Activated T-helper 1 cell treated with anti-CD3 and anti-CD28 coated beads, Interleukin-12 subunit alpha, Interleukin-12 subunit beta, Interleukin-2, Interleukin-4 antibody, amounts not matched to agents 30 ng/mL and 10 ng/mL and 1 ng/mL, durations not matched to agents 14 hours and 24 hours and 36 hours (primary cell): ENCODE data around the gene INPP5J. TPM values are rescaled to one million over a fixed set of nuclear protein-coding genes. Genes with fewer than 3 reads are reported as not detected.

ENCODE experiments used
- DNase-seq: peaks from one replicate; pipeline ENCODE4 v3.0.0; 2021; ENCODE audit warnings: low spot score
- H3K27ac Mint-ChIP-seq: one replicate; pipeline ENCODE4 v1.8.0; 2021; ENCODE audit warnings: mild to moderate bottlenecking, mixed read lengths
- H3K27me3 Mint-ChIP-seq: one replicate; pipeline ENCODE4 v1.8.0; 2022; ENCODE audit warnings: mild to moderate bottlenecking, moderate library complexity, mixed read lengths; ENCODE audit not compliant: insufficient read depth
- H3K36me3 Mint-ChIP-seq: one replicate; pipeline ENCODE4 v1.8.0; 2021; ENCODE audit warnings: low read depth, mixed read lengths
- H3K4me1 Mint-ChIP-seq: one replicate; pipeline ENCODE4 v1.8.0; 2021; ENCODE audit warnings: low read depth, mixed read lengths
- H3K4me3 Mint-ChIP-seq: one replicate; pipeline ENCODE4 v1.8.0; 2021; ENCODE audit warnings: mild to moderate bottlenecking, moderate library complexity, mixed read lengths
- H3K9me3 Mint-ChIP-seq: one replicate; pipeline ENCODE4 v1.8.0; 2021; ENCODE audit warnings: mixed read lengths
- intact Hi-C: fragments of 100-400 bp; cut with micrococcal nuclease; formaldehyde crosslinking; loops from one replicate; pipeline ENCODE4 v1.15.1; 2024
- total RNA-seq: library from RNA; stranded (reverse); gene quantifications from 2 replicates; pipeline ENCODE4 v1.2.3, GENCODE V29; 2022

INPP5J gene
- total RNA-seq, 1 donor from 2014 or later: not detected

DNA sequence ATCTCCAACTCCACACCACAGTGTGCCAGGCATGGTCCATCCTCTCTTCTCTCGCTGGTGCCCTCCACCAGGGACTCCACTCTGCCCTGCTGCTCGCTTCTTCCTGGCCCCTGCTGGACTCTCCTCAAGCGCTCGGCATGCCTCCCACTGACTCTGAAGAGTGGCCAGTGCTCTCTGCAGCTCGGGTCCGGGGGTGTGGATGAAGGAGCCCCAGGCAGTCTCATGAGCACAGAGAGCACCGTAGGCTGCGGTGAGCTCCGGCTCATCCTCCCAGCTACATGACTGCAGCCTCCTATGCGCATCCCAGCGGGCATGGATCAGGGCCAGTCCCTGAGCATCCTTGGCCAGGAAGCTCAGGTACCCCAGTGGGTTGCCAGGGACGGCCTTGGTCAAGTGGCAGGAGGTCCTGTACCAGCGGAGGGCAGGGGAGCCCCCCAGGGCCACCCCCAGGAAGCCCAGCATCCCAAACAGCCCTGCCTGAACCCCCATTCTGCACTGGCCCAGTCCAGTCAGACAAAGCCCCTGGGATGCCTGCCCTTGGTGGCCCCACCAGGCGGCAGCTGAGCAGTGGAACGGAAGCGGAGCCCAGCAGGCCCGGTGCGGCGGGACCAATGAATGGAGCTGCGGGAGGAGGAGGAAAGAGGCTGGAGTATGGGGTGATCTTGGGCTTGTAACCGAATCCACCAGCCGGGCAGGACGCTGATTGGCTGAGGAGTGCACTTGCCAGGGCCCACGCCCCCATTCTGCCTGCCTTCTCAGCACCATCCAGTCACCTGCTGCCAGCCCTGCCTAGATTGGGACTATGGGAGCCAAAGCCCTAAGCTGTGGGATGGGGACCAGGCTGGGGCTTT is 17.3 kb downstream of the INPP5J start, which contains the start of gene PLA2G3:
Gene PLA2G3, minus strand, starts transcription at position 643 of the 851 bp plus-strand sequence. Its CDS starts 154 bp downstream, at position 489.
- no peak within 1 kb of the TSS for H3K27ac Mint-ChIP-seq
- peaks cover 1% of the 10 kb centered on the region for H3K9me3 Mint-ChIP-seq
- H3K4me1 Mint-ChIP-seq: peaks cover 12% of the 10 kb centered on the region
- H3K4me3 Mint-ChIP-seq: no peak within 1 kb of the TSS
- H3K36me3 Mint-ChIP-seq: no peaks in the 10 kb centered on the region
- intact Hi-C loops: no loop called here
- peaks cover 4% of the 10 kb centered on the region for H3K27me3 Mint-ChIP-seq
- no peak for DNase-seq

DNA sequence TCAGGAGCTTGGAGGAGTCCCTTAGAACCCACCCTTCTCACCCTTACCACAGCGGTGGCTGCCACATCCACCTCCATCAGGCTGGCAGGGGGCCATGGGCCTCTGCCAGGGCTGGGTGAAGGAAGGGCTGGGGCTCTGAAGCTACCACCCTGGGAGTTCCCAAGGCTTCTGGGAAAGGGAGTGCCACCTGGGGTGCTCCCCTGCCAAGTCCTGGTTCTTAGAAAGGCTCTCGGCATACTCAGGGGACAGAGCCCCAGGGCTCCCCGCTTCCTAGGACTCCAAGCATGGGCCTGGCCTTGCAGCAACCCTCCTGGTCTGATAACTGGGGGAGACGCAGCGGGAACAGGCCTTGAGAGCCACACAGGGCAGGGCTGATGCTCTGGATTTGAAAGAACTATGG is 18.0 kb downstream of the INPP5J start:
- intact Hi-C loops: no loop called here
- H3K27me3 Mint-ChIP-seq: peaks cover 4% of the 10 kb centered on the region
- H3K9me3 Mint-ChIP-seq: peaks cover 3% of the 10 kb centered on the region

DNA sequence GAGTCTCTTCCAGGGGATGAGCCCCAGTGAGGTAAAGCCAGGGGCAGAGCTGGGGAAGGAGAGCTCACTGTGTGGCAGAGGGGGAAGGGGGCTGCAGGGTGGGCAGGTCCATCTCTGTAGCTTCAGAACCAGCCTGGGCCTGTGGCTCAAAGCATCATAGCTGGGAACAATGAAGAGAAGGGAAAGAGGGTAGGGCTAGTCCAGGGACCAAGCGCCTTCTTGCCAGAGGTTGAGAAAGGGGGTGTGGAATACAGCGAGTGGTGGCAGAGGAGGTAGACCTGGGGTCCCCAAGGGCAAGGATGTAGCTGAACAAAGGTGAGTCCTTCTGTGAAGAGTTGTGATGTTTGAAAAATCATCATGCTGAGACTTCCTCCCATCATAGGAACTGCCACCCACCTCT is 18.8 kb downstream of the INPP5J start:
- DNase-seq: no peak
- intact Hi-C loops: no loop called here
- no peak overlapping the region for H3K4me3 Mint-ChIP-seq
- H3K4me1 Mint-ChIP-seq: peaks cover 12% of the 10 kb centered on the region
- no peaks in the 10 kb centered on the region for H3K36me3 Mint-ChIP-seq
- H3K27me3 Mint-ChIP-seq: peaks cover 4% of the 10 kb centered on the region
- peaks cover 3% of the 10 kb centered on the region for H3K9me3 Mint-ChIP-seq
- H3K27ac Mint-ChIP-seq: no peak overlapping the region

More for the DNA sequence above, 18.0 kb downstream of the INPP5J start:
- H3K36me3 Mint-ChIP-seq: no peaks in the 10 kb centered on the region
- DNase-seq: no peak
- H3K27ac Mint-ChIP-seq: no peak overlapping the region
- no peak overlapping the region for H3K4me3 Mint-ChIP-seq
- H3K4me1 Mint-ChIP-seq: peaks cover 12% of the 10 kb centered on the region

DNA sequence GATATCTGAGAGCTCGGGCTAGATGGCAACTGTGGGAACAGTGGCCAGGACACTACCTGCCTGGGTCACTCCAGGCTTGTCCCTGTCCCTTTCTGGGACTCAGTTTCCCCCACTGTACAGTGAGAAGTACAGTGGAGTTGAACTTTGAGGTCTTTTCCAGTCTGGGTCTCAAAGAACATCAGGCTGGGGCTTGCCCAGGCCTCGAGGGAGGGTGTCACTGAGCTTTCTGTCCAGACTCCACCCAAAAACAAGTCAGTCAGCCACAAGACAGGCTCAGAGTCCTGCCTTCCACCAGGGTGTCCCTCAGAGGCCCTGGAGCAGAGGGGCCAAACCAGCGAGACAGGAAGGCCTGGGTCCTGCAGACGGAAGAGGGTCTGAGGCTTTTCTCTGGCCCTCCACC is 19.5 kb downstream of the INPP5J start:
- no peak overlapping the region for H3K4me3 Mint-ChIP-seq
- intact Hi-C loops: no loop called here
- H3K4me1 Mint-ChIP-seq: peaks cover 12% of the 10 kb centered on the region
- no peak for DNase-seq
- H3K27me3 Mint-ChIP-seq: peaks cover 4% of the 10 kb centered on the region
- no peak overlapping the region for H3K27ac Mint-ChIP-seq
- H3K36me3 Mint-ChIP-seq: no peaks in the 10 kb centered on the region
- peaks cover 3% of the 10 kb centered on the region for H3K9me3 Mint-ChIP-seq

DNA sequence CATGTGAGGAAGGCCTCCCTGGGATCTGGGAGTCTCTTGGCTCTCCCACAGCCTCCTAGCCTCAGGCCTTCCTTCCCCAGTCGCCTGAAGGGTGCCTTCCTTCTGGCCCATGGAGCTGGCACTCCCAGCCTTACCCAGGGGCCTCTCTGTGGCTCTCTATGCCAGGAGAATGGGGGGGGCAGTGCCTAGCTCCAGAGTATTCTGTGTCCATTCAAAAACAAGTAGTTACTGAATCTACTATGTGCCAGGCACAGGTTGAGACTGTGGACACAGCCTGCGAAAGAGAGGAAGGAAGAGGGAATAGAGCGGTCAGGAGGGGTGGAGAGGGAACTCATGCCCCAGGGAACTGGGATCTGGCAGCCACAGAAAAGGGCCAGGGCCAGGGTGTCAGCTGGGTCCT is 20.3 kb downstream of the INPP5J start:
- intact Hi-C loops: no loop called here

DNA sequence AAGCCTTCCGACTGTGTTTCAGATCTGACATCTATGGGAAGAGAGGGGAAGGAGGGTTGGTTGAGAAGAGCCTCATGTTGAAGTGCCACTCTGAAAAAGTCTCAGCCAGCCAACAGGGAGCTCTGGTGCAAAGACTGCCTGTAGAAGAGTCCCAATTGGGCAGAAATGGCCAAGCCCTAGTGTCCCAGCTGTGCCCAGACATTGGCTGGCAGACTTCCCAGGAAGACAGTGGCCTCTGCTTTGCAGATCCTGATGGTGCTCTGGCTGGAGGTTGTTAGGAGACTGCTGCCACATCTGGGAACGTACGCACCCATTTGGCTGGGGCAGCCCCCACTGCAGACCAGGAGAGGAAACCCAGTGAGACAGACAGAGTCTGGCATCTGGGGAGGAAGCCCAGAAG is 20.8 kb downstream of the INPP5J start:
- intact Hi-C loops: no loop called here
- H3K36me3 Mint-ChIP-seq: no peaks in the 10 kb centered on the region
- H3K4me1 Mint-ChIP-seq: peaks cover 12% of the 10 kb centered on the region
- no peak for DNase-seq
- peaks cover 4% of the 10 kb centered on the region for H3K27me3 Mint-ChIP-seq
- no peak overlapping the region for H3K4me3 Mint-ChIP-seq
- peaks cover 3% of the 10 kb centered on the region for H3K9me3 Mint-ChIP-seq
- no peak overlapping the region for H3K27ac Mint-ChIP-seq

More for the DNA sequence above, 20.3 kb downstream of the INPP5J start:
- H3K27me3 Mint-ChIP-seq: peaks cover 4% of the 10 kb centered on the region
- H3K9me3 Mint-ChIP-seq: peaks cover 3% of the 10 kb centered on the region
- H3K27ac Mint-ChIP-seq: no peak overlapping the region
- no peak for DNase-seq
- no peak overlapping the region for H3K4me3 Mint-ChIP-seq
- H3K36me3 Mint-ChIP-seq: no peaks in the 10 kb centered on the region
- H3K4me1 Mint-ChIP-seq: peaks cover 12% of the 10 kb centered on the region

DNA sequence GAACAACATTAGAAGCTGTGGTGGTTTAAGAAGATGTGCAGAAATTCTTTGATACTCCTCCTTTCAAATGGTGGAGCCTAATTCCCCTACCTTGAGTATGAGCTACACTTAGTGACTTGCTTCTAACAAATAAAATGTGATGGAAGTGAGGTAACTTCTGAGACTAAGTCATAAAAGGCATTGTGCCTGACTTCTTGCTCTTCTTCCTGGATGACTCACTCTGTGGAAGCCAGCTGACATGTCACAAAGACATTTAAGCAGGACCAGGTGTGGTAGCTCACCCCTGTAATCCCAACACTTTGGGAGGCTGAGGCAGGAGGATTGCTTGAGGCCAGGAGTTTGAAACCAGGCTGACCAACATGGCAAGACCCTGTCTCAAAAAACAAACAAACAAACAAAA is 21.5 kb downstream of the INPP5J start:
- peaks cover 4% of the 10 kb centered on the region for H3K27me3 Mint-ChIP-seq

DNA sequence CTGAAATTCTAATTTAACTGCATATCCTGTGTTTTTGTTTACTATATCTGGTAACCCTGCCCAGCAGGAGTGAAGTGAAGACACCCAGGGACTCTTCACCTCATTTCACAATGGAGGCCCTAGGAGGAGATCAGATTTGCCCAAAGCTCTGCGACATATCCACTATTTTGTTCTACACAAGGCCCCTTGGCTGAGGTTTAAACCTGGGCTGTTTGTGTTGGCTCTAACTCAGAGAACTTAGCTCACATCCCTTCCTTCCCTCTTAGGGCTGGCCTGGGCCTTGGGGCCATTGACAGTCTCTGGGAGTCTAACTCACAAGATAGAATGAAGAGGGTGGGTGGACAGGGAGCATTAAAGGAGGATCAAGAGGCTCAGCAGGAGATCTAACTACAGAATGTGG is 25.7 kb downstream of the INPP5J start:
- no peak for DNase-seq
- Mint-ChIP-seq H3K4me1 (peaks cover 12% of the 10 kb centered on the region), H3K9me3 (peaks cover 3% of the 10 kb centered on the region), H3K4me3 (no peak overlapping the region), H3K36me3 (no peaks in the 10 kb centered on the region), H3K27ac (no peak overlapping the region), H3K27me3 (peaks cover 2% of the 10 kb centered on the region)
- intact Hi-C loops: loop anchor here (2.0 kb wide), 1 partner anchor 42 kb away; the partner anchor contains the start of gene SELENOM

More for the DNA sequence above, 21.5 kb downstream of the INPP5J start:
- intact Hi-C loops: no loop called here
- no peak for DNase-seq
- H3K36me3 Mint-ChIP-seq: no peaks in the 10 kb centered on the region
- no peak overlapping the region for H3K4me3 Mint-ChIP-seq
- H3K9me3 Mint-ChIP-seq: peaks cover 3% of the 10 kb centered on the region
- H3K27ac Mint-ChIP-seq: no peak overlapping the region
- peaks cover 12% of the 10 kb centered on the region for H3K4me1 Mint-ChIP-seq

DNA sequence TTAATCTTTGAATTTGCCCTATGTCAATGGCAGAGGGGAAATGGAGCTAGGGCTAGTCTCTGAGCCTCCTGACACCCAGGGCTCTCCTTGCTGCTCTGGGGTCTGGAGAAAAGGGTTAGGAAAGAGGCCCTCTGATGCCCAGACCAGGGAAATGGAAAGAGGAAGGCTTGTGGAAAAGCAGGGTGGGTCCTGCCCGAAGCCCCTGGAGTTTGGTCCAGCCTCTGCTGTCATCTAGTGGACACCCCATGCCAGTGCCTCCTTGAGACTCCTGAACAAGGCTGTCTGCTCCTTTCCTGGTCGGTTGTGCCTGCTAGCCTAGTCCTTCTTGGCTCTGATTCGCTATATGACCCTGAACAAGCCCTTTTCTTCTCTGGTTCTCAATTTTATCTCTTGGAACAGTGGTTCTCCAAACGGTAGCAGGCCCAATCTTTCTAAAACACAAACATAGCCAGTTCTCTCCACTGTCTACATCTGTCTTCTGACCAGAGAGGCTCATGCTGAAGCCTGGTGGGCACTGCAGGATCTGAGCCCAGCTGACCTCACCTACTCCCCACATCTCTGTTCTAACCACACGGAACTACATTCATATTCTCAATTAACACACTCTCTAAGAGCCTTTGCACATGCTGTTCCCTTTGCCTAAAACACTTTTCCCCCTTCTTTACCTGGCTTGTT is 26.3 kb downstream of the INPP5J start:
- Mint-ChIP-seq H3K4me3 (no peak overlapping the region), H3K27ac (no peak overlapping the region), H3K27me3 (peaks cover 2% of the 10 kb centered on the region), H3K36me3 (no peaks in the 10 kb centered on the region), H3K4me1 (peaks cover 7% of the 10 kb centered on the region), H3K9me3 (peaks cover 3% of the 10 kb centered on the region)
- DNase-seq: no peak
- intact Hi-C loops: loop anchor here (1.0 to 2.0 kb wide), 2 partner anchors 42 to 60 kb away; partner anchors contain the start of gene SELENOM

DNA sequence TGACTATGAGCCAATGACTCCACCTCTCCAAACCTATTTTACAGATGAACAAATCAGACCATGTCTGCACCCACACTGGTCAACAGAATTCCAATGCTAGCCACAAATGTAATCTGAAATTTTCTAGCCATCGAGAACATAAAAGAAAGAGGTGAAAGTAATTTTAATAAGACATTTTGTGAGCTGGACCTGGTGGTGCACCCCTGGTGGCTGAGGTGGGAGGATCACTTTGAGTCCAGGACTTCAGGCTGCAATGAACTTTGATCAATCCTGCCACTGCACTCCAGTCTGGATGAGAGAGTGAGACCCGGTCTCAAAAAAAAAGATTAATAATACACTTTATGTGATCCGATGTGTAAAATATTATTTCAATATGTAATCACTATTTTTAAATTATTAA is 27.8 kb downstream of the INPP5J start:
- no peak for DNase-seq
- intact Hi-C loops: loop anchor here (2.0 kb wide), 1 partner anchor 208 kb away; no protein-coding TSS in a partner anchor
- no peak overlapping the region for H3K4me3 Mint-ChIP-seq
- H3K36me3 Mint-ChIP-seq: no peaks in the 10 kb centered on the region
- peaks cover 4% of the 10 kb centered on the region for H3K27me3 Mint-ChIP-seq
- H3K4me1 Mint-ChIP-seq: no peaks in the 10 kb centered on the region
- no peaks in the 10 kb centered on the region for H3K9me3 Mint-ChIP-seq
- H3K27ac Mint-ChIP-seq: no peak overlapping the region

DNA sequence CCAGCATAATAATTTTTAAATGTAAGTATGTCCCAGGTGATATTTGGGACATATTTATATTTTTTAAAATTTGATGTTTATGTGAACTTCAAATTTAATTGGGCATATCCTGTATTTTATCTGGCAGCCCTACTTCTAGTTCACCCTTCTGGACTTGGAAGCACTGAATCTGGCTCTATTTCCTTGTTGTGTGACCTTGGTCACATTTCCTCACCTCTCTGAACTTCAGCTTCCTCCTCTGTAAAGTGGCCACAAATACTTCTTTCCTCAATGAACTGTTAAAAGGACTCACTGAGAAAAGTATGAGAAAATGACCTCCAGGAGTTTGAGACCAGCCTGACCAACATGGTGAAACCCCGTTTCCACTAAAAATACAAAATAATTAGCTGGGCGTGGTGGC is 29.1 kb downstream of the INPP5J start:
- no peak overlapping the region for H3K27ac Mint-ChIP-seq
- DNase-seq: no peak
- H3K9me3 Mint-ChIP-seq: no peaks in the 10 kb centered on the region
- no peak overlapping the region for H3K4me3 Mint-ChIP-seq
- H3K27me3 Mint-ChIP-seq: peaks cover 4% of the 10 kb centered on the region
- intact Hi-C loops: loop anchor here (2.0 kb wide), 1 partner anchor 209 kb away; no protein-coding TSS in a partner anchor
- H3K36me3 Mint-ChIP-seq: no peaks in the 10 kb centered on the region
- H3K4me1 Mint-ChIP-seq: no peaks in the 10 kb centered on the region

DNA sequence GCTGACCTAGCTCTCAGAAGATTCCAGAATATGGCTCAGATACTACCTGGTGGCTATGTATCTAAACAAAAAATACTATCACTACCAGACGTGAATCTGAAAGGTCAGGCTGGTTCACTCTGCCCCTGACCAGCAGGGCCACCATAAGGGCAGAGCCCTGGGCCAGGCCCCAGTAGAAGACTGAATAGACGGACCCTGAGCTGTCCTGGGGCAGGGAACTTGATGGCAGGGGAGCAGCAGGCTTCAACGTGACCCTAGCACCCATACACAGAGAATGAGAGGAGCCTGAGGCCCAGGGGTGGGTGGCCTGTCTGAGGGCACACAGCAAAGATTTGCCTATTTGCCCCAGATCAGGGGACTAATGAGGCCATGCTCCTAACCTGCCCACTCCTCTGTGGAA is 30.6 kb downstream of the INPP5J start:
- Mint-ChIP-seq H3K27me3 (peaks cover 8% of the 10 kb centered on the region), H3K4me1 (no peaks in the 10 kb centered on the region), H3K27ac (no peak overlapping the region), H3K4me3 (no peak overlapping the region), H3K36me3 (no peaks in the 10 kb centered on the region), H3K9me3 (no peaks in the 10 kb centered on the region)
- intact Hi-C loops: no loop called here
- no peak for DNase-seq

DNA sequence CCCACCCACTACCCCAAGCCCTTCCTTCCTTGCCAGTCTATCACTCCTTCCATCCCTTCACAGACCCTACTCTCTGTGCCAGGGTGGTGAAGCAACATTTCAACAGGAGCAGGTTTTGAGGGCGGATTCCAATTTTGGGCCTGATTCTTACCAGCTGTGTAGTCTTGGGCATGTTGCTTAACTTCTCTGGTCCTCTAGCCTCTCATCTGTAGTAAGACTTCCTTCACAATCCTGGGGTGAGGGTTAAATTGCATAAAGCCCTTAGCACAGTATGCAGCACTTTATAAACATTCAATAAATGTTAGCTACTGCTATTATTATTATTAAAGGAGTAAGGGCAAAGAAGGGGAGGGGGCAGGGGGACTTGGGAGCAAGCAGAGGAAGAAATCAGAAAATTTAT is 32.2 kb downstream of the INPP5J start:
- H3K4me1 Mint-ChIP-seq: peaks cover 12% of the 10 kb centered on the region
- no peak for DNase-seq
- H3K27ac Mint-ChIP-seq: no peak overlapping the region
- peaks cover under 1% of the 10 kb centered on the region for H3K36me3 Mint-ChIP-seq
- intact Hi-C loops: no loop called here
- H3K9me3 Mint-ChIP-seq: no peaks in the 10 kb centered on the region
- no peak overlapping the region for H3K4me3 Mint-ChIP-seq
- H3K27me3 Mint-ChIP-seq: peaks cover 15% of the 10 kb centered on the region
